ENCODE results near the gene SPATS2L.

Gene SPATS2L

GRCh38 chr2:200305797-200306195, 697 bp upstream of the SPATS2L start:
- Histone ChIP-seq H3K9me3 (ENCODE audit: control insufficient read depth, low read length) (no peaks in the 10 kb centered on the region), H3K36me3 (ENCODE audit: control insufficient read depth, insufficient read depth, low read length) (no peaks in the 10 kb centered on the region), H3K4me1 (ENCODE audit: control insufficient read depth, insufficient read depth, low read length) (peaks cover 11% of the 10 kb centered on the region), H3K27ac (ENCODE audit: insufficient read depth, low read depth, low read length, poor library complexity, severe bottlenecking) (peak overlapping the region; percentile 53), H3K4me3 (ENCODE audit: insufficient read depth, low read depth, low read length) (peak overlapping the region; percentile 54), H3K27me3 (ENCODE audit: control insufficient read depth, insufficient read depth, low read length, poor library complexity, severe bottlenecking) (peaks cover 27% of the 10 kb centered on the region)
- 2 to 3% methylated on average over 14 of the region's 14 CpGs for WGBS, 2 experiments

DNA sequence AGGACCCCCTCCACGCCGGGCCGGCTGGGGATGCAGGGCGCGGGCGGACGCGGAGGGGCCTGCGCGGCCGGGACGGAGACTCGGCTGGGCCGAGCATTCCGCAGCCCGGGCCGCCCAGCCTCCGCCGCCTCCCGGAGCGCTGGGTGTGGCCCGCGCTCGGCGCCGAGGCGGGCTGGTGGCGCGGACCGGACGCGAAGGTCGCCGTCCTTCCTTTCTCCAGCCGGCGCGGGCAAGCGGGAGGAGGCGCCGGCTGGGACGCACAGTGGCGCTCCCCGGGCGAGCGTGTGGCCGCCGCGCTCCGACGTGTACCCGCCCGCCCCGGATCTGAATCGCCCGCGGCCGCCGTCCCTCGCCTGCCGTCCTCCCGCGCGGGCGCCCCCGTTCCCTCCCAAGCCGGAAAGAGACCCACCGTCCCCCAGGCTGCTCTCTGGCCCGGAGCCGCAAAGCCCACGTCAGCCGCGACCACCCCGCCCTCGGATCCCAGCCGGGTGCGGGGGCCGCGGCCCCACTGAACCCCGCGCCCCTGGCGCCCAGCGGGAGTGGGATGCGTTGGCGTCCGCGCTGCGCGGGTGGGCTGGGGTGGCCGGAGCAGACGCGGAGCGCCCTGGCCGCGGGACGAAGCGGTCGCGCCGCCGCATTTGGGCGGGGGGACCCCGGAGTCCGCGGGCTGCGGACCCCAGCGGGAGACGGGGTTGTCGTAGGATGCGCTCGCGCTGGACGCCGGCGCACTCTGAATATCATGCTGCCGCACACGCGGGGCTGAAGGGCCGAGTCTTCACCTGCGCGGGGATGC, 634 bp downstream of the SPATS2L start:
- Histone ChIP-seq H3K27me3 (ENCODE audit: control insufficient read depth, insufficient read depth, low read length, poor library complexity, severe bottlenecking) (peaks cover 27% of the 10 kb centered on the region), H3K27ac (ENCODE audit: insufficient read depth, low read depth, low read length, poor library complexity, severe bottlenecking) (no peak overlapping the region), H3K4me3 (ENCODE audit: insufficient read depth, low read depth, low read length) (peak overlapping the region; percentile 54), H3K9me3 (ENCODE audit: control insufficient read depth, low read length) (no peaks in the 10 kb centered on the region), H3K36me3 (ENCODE audit: control insufficient read depth, insufficient read depth, low read length) (no peaks in the 10 kb centered on the region), H3K4me1 (ENCODE audit: control insufficient read depth, insufficient read depth, low read length) (peaks cover 11% of the 10 kb centered on the region)
- WGBS, 2 experiments: 0% methylated on average over 120 of the region's 120 CpGs

DNA sequence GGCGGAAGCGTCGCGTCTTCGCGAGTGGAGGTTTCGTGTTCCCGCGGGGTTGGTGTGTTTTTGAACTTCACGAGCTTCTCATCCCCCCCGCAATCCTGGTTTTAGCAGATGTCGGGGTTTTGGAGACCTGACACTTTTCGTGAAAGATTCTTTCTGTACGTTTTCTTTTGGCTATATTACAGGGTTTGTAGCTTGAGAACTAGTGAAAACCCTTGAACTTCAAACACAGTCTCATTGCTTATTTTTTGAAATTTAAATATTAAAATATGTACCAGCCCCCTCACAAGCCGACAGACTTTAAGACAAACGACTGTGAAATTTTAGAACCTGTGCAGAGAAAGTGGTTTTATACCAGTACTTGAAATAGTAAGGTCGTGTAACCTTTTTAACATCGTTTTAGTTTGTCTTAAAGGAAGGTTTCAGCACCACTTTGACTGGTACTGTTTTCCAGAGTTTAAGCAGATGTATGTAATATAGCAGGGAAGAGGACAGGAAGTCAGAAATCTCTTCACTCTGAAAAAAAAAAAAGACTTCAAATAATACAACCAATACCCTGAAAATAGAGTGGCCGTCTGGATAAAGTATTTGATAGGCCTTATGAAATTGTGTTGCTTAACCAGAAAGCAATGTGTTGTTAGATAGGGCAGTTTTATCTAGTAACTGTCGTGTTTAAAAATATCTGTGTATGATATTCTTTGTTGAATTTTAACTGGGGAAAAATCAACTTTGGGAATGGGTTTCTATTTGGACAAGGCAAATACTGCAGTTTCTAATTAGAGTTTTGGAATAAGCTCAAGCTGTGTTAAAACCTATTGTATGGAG, 1.4 kb downstream of the SPATS2L start:
- Histone ChIP-seq H3K9me3 (ENCODE audit: control insufficient read depth, low read length) (no peaks in the 10 kb centered on the region), H3K36me3 (ENCODE audit: control insufficient read depth, insufficient read depth, low read length) (no peaks in the 10 kb centered on the region), H3K4me3 (ENCODE audit: insufficient read depth, low read depth, low read length) (peak overlapping the region; percentile 54), H3K27ac (ENCODE audit: insufficient read depth, low read depth, low read length, poor library complexity, severe bottlenecking) (no peak overlapping the region), H3K4me1 (ENCODE audit: control insufficient read depth, insufficient read depth, low read length) (peaks cover 11% of the 10 kb centered on the region), H3K27me3 (ENCODE audit: control insufficient read depth, insufficient read depth, low read length, poor library complexity, severe bottlenecking) (peaks cover 27% of the 10 kb centered on the region)
- 5 to 6% methylated on average over 20 of the region's 20 CpGs for WGBS, 2 experiments

- H3K27ac ChIP-seq (ENCODE audit: insufficient read depth, low read depth, low read length, poor library complexity, severe bottlenecking): no peak overlapping the region
- peaks cover 27% of the 10 kb centered on the region for H3K27me3 ChIP-seq (ENCODE audit: control insufficient read depth, insufficient read depth, low read length, poor library complexity, severe bottlenecking)
- H3K4me3 ChIP-seq (ENCODE audit: insufficient read depth, low read depth, low read length): no peak overlapping the region
- H3K36me3 ChIP-seq (ENCODE audit: control insufficient read depth, insufficient read depth, low read length): no peaks in the 10 kb centered on the region
- peaks cover 11% of the 10 kb centered on the region for H3K4me1 ChIP-seq (ENCODE audit: control insufficient read depth, insufficient read depth, low read length)
- 48 to 60% methylated on average over 4 to 5 of the region's 5 CpGs for WGBS, 2 experiments
- no peaks in the 10 kb centered on the region for H3K9me3 ChIP-seq (ENCODE audit: control insufficient read depth, low read length)
Observed at GRCh38 chr2:200308546-200309295, 2.2 kb downstream of the SPATS2L start.

- Histone ChIP-seq H3K36me3 (ENCODE audit: control insufficient read depth, insufficient read depth, low read length) (no peaks in the 10 kb centered on the region), H3K4me3 (ENCODE audit: insufficient read depth, low read depth, low read length) (no peak overlapping the region), H3K9me3 (ENCODE audit: control insufficient read depth, low read length) (no peaks in the 10 kb centered on the region), H3K4me1 (ENCODE audit: control insufficient read depth, insufficient read depth, low read length) (peaks cover 11% of the 10 kb centered on the region), H3K27me3 (ENCODE audit: control insufficient read depth, insufficient read depth, low read length, poor library complexity, severe bottlenecking) (peaks cover 27% of the 10 kb centered on the region), H3K27ac (ENCODE audit: insufficient read depth, low read depth, low read length, poor library complexity, severe bottlenecking) (no peak overlapping the region)
- 80 to 86% methylated on average over 1 of the region's 1 CpG for WGBS, 2 experiments
Observed at GRCh38 chr2:200309296-200310049, 3.0 kb downstream of the SPATS2L start.

DNA sequence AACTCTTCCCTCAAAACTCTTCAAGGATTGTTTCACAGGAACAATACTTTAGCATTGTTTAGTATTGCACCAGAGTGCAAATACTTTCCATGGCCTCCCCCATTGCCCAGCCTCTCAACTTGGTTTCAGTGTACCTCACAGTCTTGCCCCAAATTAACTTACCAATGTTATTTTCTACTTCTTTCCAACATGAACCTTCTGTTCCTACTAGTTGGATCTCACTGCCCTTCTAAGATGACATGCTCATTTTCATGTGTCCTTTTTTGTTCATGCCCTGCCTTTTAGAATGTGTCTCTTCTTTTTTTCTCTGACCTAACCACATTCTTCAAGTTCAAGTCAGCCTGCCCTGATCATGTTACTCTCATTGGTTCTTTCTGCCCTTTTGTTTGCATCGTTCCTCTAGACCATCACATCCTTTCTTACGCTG, 4.1 kb downstream of the SPATS2L start:
- Histone ChIP-seq H3K4me1 (ENCODE audit: control insufficient read depth, insufficient read depth, low read length) (peaks cover 11% of the 10 kb centered on the region), H3K36me3 (ENCODE audit: control insufficient read depth, insufficient read depth, low read length) (no peaks in the 10 kb centered on the region), H3K9me3 (ENCODE audit: control insufficient read depth, low read length) (no peaks in the 10 kb centered on the region), H3K27me3 (ENCODE audit: control insufficient read depth, insufficient read depth, low read length, poor library complexity, severe bottlenecking) (peaks cover 20% of the 10 kb centered on the region), H3K4me3 (ENCODE audit: insufficient read depth, low read depth, low read length) (no peak overlapping the region), H3K27ac (ENCODE audit: insufficient read depth, low read depth, low read length, poor library complexity, severe bottlenecking) (no peak overlapping the region)
- WGBS, 2 experiments: 65 to 76% methylated on average over 2 of the region's 2 CpGs

DNA sequence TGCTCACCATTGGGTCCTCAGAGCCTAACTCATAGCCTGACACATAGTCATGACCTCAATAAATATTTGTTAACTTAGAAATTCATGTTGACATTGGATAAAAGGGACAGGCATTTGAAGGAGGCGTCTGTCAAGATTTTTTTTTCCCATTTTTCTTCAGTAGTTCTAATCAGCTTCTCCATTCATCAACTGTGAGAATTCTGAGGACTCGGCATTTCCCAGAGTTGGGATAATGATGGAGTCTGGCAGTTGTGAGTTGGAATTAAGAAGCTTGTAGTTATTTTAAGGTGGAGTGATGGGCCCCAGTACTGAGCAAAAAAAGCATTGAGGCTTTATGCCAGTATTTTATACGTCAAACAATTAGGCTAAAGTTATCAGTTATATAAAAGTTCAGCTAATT, 4.6 kb downstream of the SPATS2L start:
- 95 to 100% methylated on average over 3 of the region's 3 CpGs for WGBS, 2 experiments
- Histone ChIP-seq H3K27ac (ENCODE audit: insufficient read depth, low read depth, low read length, poor library complexity, severe bottlenecking) (no peak overlapping the region), H3K27me3 (ENCODE audit: control insufficient read depth, insufficient read depth, low read length, poor library complexity, severe bottlenecking) (peaks cover 14% of the 10 kb centered on the region), H3K4me1 (ENCODE audit: control insufficient read depth, insufficient read depth, low read length) (peaks cover 8% of the 10 kb centered on the region), H3K36me3 (ENCODE audit: control insufficient read depth, insufficient read depth, low read length) (no peaks in the 10 kb centered on the region), H3K9me3 (ENCODE audit: control insufficient read depth, low read length) (no peaks in the 10 kb centered on the region), H3K4me3 (ENCODE audit: insufficient read depth, low read depth, low read length) (no peak overlapping the region)

DNA sequence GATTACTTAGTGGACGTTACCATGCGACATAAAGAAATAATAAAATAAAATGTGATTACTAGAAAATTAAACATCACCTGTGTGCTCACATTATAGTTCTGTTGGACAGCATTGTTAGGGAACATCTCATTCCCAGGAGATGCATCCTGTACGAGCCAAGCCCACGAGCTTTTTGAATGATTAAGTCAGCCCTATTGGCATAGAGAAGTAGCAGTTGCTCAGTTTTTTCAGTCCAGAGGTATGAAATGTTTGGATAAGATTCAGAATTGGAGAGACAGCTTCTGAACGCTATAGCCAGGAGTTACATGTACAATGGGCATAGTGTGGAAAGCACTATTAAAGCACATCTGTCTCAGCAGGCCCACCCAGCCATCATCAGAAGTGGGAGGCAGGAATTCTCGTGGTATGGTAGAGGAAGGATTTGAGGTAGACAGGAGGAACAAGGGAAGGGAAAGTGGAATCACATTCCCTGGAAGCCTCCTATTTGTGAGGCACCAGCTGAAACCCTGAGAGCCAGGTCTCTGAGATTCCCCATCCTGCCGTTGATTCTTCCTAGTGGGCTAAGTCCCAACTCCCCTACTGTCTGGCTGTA, 8.6 kb downstream of the SPATS2L start:
- Histone ChIP-seq H3K9me3 (ENCODE audit: control insufficient read depth, low read length) (no peaks in the 10 kb centered on the region), H3K27ac (ENCODE audit: insufficient read depth, low read depth, low read length, poor library complexity, severe bottlenecking) (no peak overlapping the region), H3K36me3 (ENCODE audit: control insufficient read depth, insufficient read depth, low read length) (no peaks in the 10 kb centered on the region), H3K4me3 (ENCODE audit: insufficient read depth, low read depth, low read length) (no peak overlapping the region), H3K4me1 (ENCODE audit: control insufficient read depth, insufficient read depth, low read length) (peaks cover 6% of the 10 kb centered on the region), H3K27me3 (ENCODE audit: control insufficient read depth, insufficient read depth, low read length, poor library complexity, severe bottlenecking) (no peaks in the 10 kb centered on the region)
- 95% methylated on average over 5 to 7 of the region's 7 CpGs for WGBS, 2 experiments

- peaks cover 6% of the 10 kb centered on the region for H3K4me1 ChIP-seq (ENCODE audit: control insufficient read depth, insufficient read depth, low read length)
- no peak overlapping the region for H3K4me3 ChIP-seq (ENCODE audit: insufficient read depth, low read depth, low read length)
- H3K9me3 ChIP-seq (ENCODE audit: control insufficient read depth, low read length): no peaks in the 10 kb centered on the region
- 61 to 70% methylated on average over 3 of the region's 3 CpGs for WGBS, 2 experiments
- no peaks in the 10 kb centered on the region for H3K27me3 ChIP-seq (ENCODE audit: control insufficient read depth, insufficient read depth, low read length, poor library complexity, severe bottlenecking)
- no peaks in the 10 kb centered on the region for H3K36me3 ChIP-seq (ENCODE audit: control insufficient read depth, insufficient read depth, low read length)
- H3K27ac ChIP-seq (ENCODE audit: insufficient read depth, low read depth, low read length, poor library complexity, severe bottlenecking): no peak overlapping the region
Observed at GRCh38 chr2:200317975-200318374, 11.5 kb downstream of the SPATS2L start.

Data from ectodermal cell (in vitro differentiated cells).